Neuron (in vitro differentiated cells): ENCODE data around the gene SCP2.

Source experiments
- H2AFZ ChIP-seq: one replicate; pipeline ENCODE4 v1.6.1; 2013; ENCODE audit warnings: low read depth, mild to moderate bottlenecking, inconsistent platforms, low read length, moderate library complexity
- H3K27me3 ChIP-seq: one replicate; pipeline ENCODE4 v1.6.1; 2013; ENCODE audit warnings: low read length; ENCODE audit not compliant: insufficient read depth
- H3K36me3 ChIP-seq: one replicate; pipeline ENCODE4 v1.6.1; 2013; ENCODE audit warnings: low read length; ENCODE audit not compliant: insufficient read depth
- H3K4me1 ChIP-seq: one replicate; pipeline ENCODE4 v1.6.1; 2013; ENCODE audit warnings: low read length; ENCODE audit not compliant: insufficient read depth
- H3K4me3 ChIP-seq: 2 replicates; pipeline ENCODE4 v1.5.1; 2013; ENCODE audit warnings: mild to moderate bottlenecking, low read length, moderate library complexity
- H3K9me3 ChIP-seq: one replicate; pipeline ENCODE4 v1.6.1; 2013; ENCODE audit warnings: low read length

Gene SCP2

GRCh38 chr1:52927212-52928014, at the start of gene SCP2:
SCP2 (plus strand) TSS chr1:52927276; CDS start chr1:52927397, 121 bp downstream.
- Histone ChIP-seq H3K27me3 (peaks cover 27% of the 10 kb centered on the region), H3K4me1 (no peaks in the 10 kb centered on the region), H3K36me3 (no peaks in the 10 kb centered on the region), H3K9me3 (peaks cover 4% of the 10 kb centered on the region), H2AFZ (peak within 1 kb of the TSS; percentile 74), H3K4me3 (peak within 1 kb of the TSS; percentile 54)

GRCh38 chr1:52877554-52877953, 49.5 kb upstream of the SCP2 start:
- no peaks in the 10 kb centered on the region for H3K36me3 ChIP-seq

DNA sequence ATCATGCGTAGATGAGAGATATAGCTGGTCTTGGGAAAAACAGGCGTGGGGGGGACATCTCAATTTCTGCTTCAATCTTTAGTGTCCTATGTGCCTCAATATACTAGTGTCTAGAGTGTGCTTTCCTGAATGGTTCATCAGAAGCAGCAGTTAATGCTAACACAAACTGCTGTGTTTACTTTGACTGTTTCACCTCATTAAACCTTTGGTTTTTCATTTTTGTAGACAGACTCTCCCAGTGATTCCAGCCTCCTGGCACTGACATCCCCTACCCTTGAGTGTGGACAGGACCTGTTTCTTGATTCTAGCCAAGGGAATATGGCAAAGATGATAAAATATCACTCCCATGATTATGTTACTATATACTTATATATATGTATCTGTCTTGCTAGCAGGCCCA, 46.9 kb upstream of the SCP2 start:
- Histone ChIP-seq H3K9me3 (no peaks in the 10 kb centered on the region), H3K36me3 (no peaks in the 10 kb centered on the region), H3K27me3 (no peaks in the 10 kb centered on the region), H3K4me3 (no peak overlapping the region), H3K4me1 (no peaks in the 10 kb centered on the region), H2AFZ (no peak overlapping the region)

More at GRCh38 chr1:52877554-52877953, 49.5 kb upstream of the SCP2 start:
- H3K9me3 ChIP-seq: no peaks in the 10 kb centered on the region
- H2AFZ ChIP-seq: no peak overlapping the region
- H3K27me3 ChIP-seq: no peaks in the 10 kb centered on the region
- H3K4me1 ChIP-seq: no peaks in the 10 kb centered on the region
- H3K4me3 ChIP-seq: no peak overlapping the region

GRCh38 chr1:52887483-52887882, 39.6 kb upstream of the SCP2 start:
- no peaks in the 10 kb centered on the region for H3K27me3 ChIP-seq
- no peak overlapping the region for H2AFZ ChIP-seq
- no peaks in the 10 kb centered on the region for H3K9me3 ChIP-seq
- H3K4me3 ChIP-seq: no peak overlapping the region
- no peaks in the 10 kb centered on the region for H3K36me3 ChIP-seq
- no peaks in the 10 kb centered on the region for H3K4me1 ChIP-seq

GRCh38 chr1:52892424-52893215, 34.5 kb upstream of the SCP2 start:
- Histone ChIP-seq H3K4me1 (no peaks in the 10 kb centered on the region), H2AFZ (no peak overlapping the region), H3K36me3 (no peaks in the 10 kb centered on the region), H3K27me3 (peaks cover 3% of the 10 kb centered on the region), H3K4me3 (no peak overlapping the region), H3K9me3 (no peaks in the 10 kb centered on the region)

DNA sequence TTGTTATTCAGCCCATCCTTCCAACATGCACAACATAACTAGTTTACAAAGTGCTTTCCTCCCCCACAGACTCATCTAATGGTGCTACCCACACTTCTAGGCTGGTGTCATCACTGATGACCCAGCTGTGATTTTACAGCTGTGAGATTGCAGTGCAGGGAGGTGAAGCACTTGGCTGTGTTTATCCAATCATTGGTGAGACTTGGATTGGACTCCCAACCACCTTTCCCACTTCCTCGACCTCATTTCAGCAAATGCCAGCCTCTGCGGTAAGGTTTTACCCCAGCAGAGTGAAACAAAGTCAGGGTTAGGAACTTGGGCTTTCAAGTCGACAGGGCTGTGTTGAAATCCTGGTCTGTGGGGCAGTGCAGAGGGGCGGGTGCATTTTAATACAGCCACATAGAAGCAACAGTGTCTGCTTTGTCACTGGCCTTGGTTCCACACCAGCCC, 27.6 kb upstream of the SCP2 start:
- Histone ChIP-seq H3K9me3 (no peaks in the 10 kb centered on the region), H3K4me1 (no peaks in the 10 kb centered on the region), H3K4me3 (no peak overlapping the region), H3K36me3 (no peaks in the 10 kb centered on the region), H2AFZ (no peak overlapping the region), H3K27me3 (peaks cover 3% of the 10 kb centered on the region)

GRCh38 chr1:52900402-52900801, 26.7 kb upstream of the SCP2 start:
- no peak overlapping the region for H3K4me3 ChIP-seq
- peaks cover 3% of the 10 kb centered on the region for H3K27me3 ChIP-seq
- H3K4me1 ChIP-seq: no peaks in the 10 kb centered on the region
- no peaks in the 10 kb centered on the region for H3K36me3 ChIP-seq
- H2AFZ ChIP-seq: no peak overlapping the region
- no peaks in the 10 kb centered on the region for H3K9me3 ChIP-seq

DNA sequence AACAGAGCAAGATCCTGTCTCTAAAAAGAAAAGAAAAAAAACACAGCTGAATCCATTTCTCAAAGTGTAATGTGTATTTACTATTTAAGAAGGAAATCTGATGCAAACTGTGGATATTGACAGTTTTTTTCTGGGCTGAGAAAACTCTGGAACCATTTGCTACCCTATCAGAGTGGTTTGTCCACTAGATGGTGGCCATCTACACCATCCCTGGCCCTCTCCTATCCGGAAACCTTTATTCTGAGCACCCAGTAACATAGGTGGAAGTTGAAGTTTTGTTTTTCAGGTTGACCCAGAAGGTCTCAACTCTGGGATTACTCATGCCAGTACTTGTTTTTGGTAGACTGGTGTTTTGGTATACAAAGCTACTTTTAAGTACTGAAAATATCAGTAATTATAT, 25.7 kb upstream of the SCP2 start:
- H3K27me3 ChIP-seq: peaks cover 3% of the 10 kb centered on the region

DNA sequence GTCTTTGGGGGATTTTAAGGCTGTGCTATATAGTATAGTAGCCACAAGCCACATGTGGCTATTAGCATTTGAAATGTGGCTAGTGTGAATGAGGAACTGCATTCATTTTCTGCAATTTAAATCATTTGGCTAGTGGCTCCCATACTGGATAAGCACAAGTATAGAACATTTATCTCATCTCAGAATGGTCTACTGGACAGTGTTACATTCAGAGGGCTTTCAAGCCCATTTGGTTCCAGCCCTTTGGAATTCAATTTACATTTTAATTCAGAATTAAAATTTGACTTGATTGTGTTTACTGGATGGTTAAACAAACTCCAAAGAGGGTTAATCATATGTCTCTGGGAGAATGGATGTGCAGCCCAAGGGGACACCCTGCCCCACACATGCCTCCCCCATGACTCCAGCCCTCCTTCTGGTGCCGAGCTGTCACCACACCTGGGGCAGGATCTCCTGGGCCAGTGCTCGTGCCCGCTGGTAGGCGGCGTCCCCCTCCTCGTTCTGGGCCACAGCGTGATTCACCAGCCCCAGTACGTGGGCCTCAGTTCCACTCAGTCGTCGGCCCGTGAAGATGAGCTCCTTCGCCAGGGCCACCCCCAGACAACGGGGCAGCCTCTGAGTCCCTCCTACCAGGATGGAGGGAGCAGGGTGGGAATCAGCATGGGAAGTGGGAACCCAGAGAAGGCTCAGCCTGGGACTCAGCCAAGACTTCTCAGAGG, 22.7 kb upstream of the SCP2 start:
- H3K27me3 ChIP-seq: no peaks in the 10 kb centered on the region
- no peaks in the 10 kb centered on the region for H3K4me1 ChIP-seq
- peak overlapping the region; percentile 38 for H2AFZ ChIP-seq
- no peaks in the 10 kb centered on the region for H3K36me3 ChIP-seq
- no peaks in the 10 kb centered on the region for H3K9me3 ChIP-seq
- no peak overlapping the region for H3K4me3 ChIP-seq

More for the DNA sequence above, 25.7 kb upstream of the SCP2 start:
- Histone ChIP-seq H3K4me3 (no peak overlapping the region), H3K4me1 (no peaks in the 10 kb centered on the region), H3K36me3 (no peaks in the 10 kb centered on the region), H2AFZ (no peak overlapping the region), H3K9me3 (no peaks in the 10 kb centered on the region)

DNA sequence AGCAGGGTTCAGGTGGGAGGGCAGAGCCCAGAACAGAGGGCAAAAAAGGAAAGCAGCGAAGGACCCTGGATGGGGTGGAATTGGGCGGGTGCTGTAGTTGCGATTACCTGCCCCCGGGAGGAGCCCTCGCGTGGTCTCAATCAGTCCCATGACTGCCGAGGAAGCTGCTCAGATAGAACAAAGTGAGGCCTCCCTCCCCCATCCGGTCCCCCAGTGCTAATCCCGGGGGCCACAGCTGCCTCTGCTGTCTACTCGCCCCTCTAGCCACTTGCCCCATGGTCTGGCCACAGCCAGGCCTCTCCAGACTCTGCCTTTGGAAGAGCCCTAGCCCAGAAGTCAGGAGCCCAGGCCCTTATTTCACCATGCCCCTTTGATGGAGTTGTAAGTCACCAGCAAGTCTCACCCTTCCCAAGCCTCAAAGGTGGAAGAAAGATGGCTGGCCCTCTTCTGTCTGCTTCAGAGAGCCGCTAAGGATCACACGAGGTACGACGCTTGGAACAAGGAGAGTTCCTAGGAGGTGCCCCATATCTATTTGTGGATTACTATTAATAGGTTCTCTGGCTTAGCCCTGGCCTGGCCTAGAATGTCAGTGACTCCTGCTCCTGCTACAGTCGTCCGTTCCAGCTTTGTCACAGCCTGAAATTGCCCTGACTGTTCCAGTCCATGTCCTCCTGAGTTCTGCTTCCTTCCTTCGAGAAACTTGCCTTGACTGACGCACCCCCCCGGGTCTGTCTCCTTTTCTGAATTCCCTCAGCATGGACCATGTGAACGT, 22.0 kb upstream of the SCP2 start:
- Histone ChIP-seq H3K4me1 (no peaks in the 10 kb centered on the region), H3K9me3 (no peaks in the 10 kb centered on the region), H3K36me3 (no peaks in the 10 kb centered on the region), H2AFZ (peak overlapping the region; percentile 38), H3K4me3 (no peak overlapping the region), H3K27me3 (no peaks in the 10 kb centered on the region)

DNA sequence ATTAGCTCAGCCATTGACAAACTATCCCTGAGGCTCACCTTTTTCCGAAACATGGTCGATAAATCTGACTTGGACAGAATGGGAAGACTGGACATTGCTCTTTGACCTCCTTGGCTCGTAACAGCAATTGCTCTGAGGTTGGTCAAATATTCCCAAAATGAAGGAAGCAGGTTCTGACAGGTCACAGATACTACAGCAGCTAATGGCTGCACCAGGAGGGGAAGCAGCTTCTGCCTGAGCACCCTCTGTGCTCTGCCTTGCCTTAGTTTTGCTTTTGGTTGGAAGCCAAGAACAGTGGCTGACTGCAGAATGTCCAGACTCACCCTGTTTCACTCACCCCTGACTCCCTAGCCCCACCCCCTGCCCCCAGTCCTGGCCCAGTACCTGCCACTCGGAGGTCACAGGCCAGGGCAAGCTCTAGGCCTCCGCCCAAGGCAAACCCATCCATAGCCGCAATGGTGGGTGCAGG, 20.9 kb upstream of the SCP2 start:
- H3K27me3 ChIP-seq: no peaks in the 10 kb centered on the region
- H3K36me3 ChIP-seq: no peaks in the 10 kb centered on the region
- no peak overlapping the region for H3K4me3 ChIP-seq
- H2AFZ ChIP-seq: no peak overlapping the region
- no peaks in the 10 kb centered on the region for H3K4me1 ChIP-seq
- H3K9me3 ChIP-seq: no peaks in the 10 kb centered on the region

DNA sequence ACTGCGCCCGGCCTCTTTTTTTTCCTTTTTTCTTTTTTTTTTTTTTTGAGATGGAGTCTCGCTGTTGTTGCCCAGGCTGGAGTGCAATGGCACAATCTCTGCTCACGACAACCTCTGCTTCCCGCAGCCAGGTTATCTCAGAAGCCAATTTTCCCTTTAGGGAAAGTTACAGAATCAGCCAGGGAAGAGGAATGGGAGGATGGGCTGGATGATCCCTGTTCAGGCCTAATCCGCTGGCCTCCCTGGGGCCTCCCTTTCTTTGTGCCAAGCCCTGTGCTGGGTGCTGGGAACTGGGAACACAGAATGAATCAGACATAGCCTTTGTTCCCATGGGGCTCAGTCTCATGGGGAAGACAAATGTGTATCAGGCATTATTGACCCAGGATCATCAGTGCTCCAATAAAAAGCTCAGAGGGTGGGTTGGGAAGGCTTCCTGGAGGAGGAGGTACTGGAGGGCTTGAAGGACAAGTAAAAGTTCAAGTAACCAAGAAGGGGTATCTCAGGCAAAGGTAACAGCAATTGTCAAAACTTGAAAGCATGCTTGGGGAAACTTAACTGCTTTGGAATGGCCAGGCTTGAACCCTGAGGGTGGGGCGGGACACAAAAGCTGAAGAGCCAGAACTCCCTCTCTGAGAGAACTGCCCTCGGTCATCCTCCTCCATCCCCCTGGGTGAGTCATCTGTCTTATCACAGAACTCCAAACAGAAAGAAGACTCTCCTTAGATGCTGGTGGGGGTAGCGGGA, 19.8 kb upstream of the SCP2 start:
- Histone ChIP-seq H3K4me1 (no peaks in the 10 kb centered on the region), H3K4me3 (no peak overlapping the region), H3K27me3 (no peaks in the 10 kb centered on the region), H2AFZ (no peak overlapping the region), H3K36me3 (no peaks in the 10 kb centered on the region), H3K9me3 (no peaks in the 10 kb centered on the region)
